ENCODE measurements around the gene TPO.

Gene TPO

GRCh38 chr2:1394709-1395408, 18.4 kb upstream of the TPO start:
- DNase-seq (ENCODE audit: extremely low read depth, low read depth) = no peak
- TF ChIP-seq CTCF (IDR thresholded peaks at IDR 0.05; ENCODE audit: low read depth, low read length) = no peak

GRCh38 chr2:1397350-1397749, 15.9 kb upstream of the TPO start:
- no peak for DNase-seq (ENCODE audit: extremely low read depth, low read depth)
- TF ChIP-seq CTCF (IDR thresholded peaks at IDR 0.05; ENCODE audit: low read depth, low read length) = no peak

GRCh38 chr2:1398191-1398590, 15.1 kb upstream of the TPO start:
- no peak for DNase-seq (ENCODE audit: extremely low read depth, low read depth)
- no peak for TF ChIP-seq CTCF (IDR thresholded peaks at IDR 0.05; ENCODE audit: low read depth, low read length)

GRCh38 chr2:1400943-1401735, 12.1 kb upstream of the TPO start:
- TF ChIP-seq CTCF (IDR thresholded peaks at IDR 0.05; ENCODE audit: low read depth, low read length) = no peak
- no peak for DNase-seq (ENCODE audit: extremely low read depth, low read depth)

GRCh38 chr2:1402064-1402463, 11.2 kb upstream of the TPO start:
- no peak for TF ChIP-seq CTCF (IDR thresholded peaks at IDR 0.05; ENCODE audit: low read depth, low read length)

GRCh38 chr2:1403565-1403964, 9.7 kb upstream of the TPO start:
- no peak for TF ChIP-seq CTCF (IDR thresholded peaks at IDR 0.05; ENCODE audit: low read depth, low read length)
- DNase-seq (ENCODE audit: extremely low read depth, low read depth) = no peak

More at GRCh38 chr2:1402064-1402463, 11.2 kb upstream of the TPO start:
- DNase-seq (ENCODE audit: extremely low read depth, low read depth) = no peak

GRCh38 chr2:1405124-1405523, 8.1 kb upstream of the TPO start:
- DNase-seq (ENCODE audit: extremely low read depth, low read depth) = no peak
- no peak for TF ChIP-seq CTCF (IDR thresholded peaks at IDR 0.05; ENCODE audit: low read depth, low read length)

All from AG09319 (cell line).